Large intestine (tissue), 3 donors: ENCODE data around the gene SH2D7. TPM values are rescaled to one million over a fixed set of nuclear protein-coding genes. Genes with fewer than 3 reads are reported as not detected.

Source experiments
- DNase-seq, 2 donors: peaks; one replicate each; pipeline versions ENCODE4 v3.0.0 to v3.0.0-alpha.2; 2013
- H3K27ac ChIP-seq: one replicate; pipeline ENCODE4 v1.5.1; 2013; ENCODE audit warnings: low read length
- H3K27me3 ChIP-seq: 2 replicates; pipeline ENCODE4 v1.6.1; 2013; ENCODE audit warnings: low read length; ENCODE audit not compliant: control insufficient read depth, insufficient read depth
- H3K36me3 ChIP-seq: 2 replicates; pipeline ENCODE4 v1.6.1; 2013; ENCODE audit warnings: low read length; ENCODE audit not compliant: control insufficient read depth, insufficient read depth
- H3K4me1 ChIP-seq: one replicate; pipeline ENCODE4 v1.6.1; 2013; ENCODE audit warnings: low read length; ENCODE audit not compliant: control insufficient read depth, insufficient read depth
- H3K4me3 ChIP-seq: one replicate; pipeline ENCODE4 v1.5.1; 2013; ENCODE audit warnings: low read length
- H3K9me3 ChIP-seq: one replicate; pipeline ENCODE4 v1.6.1; 2013; ENCODE audit warnings: mild to moderate bottlenecking, low read depth, low read length, moderate library complexity; ENCODE audit not compliant: control insufficient read depth
- WGBS: methylation state at CpG from one replicate; pipeline ENCODE4 v1.1.5; 2013; ENCODE audit warnings: low lambda C conversion rate; ENCODE audit not compliant: insufficient coverage; 5-methylcytosine and 5-hydroxymethylcytosine counted together
- polyA plus RNA-seq: library from polyadenylated mRNA; unstranded; fragments of 120-200 nt; gene quantifications from one replicate; pipeline ENCODE4 v1.2.1, GENCODE V29; 2013

SH2D7 gene
- polyA plus RNA-seq, 1 donor = 2.6 TPM

- H3K4me1 ChIP-seq = peaks cover 64% of the 10 kb centered on the region
- no peak overlapping the region for H3K4me3 ChIP-seq
- no peak overlapping the region for H3K27ac ChIP-seq
- H3K9me3 ChIP-seq = no peaks in the 10 kb centered on the region
- H3K27me3 ChIP-seq = no peaks in the 10 kb centered on the region
- WGBS = no CpG with 5 or more reads among the region's 5 CpGs
- DNase-seq = no peak
- no peaks in the 10 kb centered on the region for H3K36me3 ChIP-seq
These were observed 32.1 kb upstream of the SH2D7 start for GRCh38 chr15:78060232-78060631.

GRCh38 chr15:78061963-78062427 lies 30.4 kb upstream of the SH2D7 start:
- H3K4me3 ChIP-seq = no peak overlapping the region
- H3K9me3 ChIP-seq = no peaks in the 10 kb centered on the region
- H3K36me3 ChIP-seq = no peaks in the 10 kb centered on the region
- H3K27me3 ChIP-seq = no peaks in the 10 kb centered on the region
- DNase-seq = peak in 1 of 2 donors; percentile 51
- peaks cover 63% of the 10 kb centered on the region for H3K4me1 ChIP-seq
- peak overlapping the region; percentile 42 for H3K27ac ChIP-seq
- WGBS = 40% methylated on average over 1 of the region's 6 CpGs

GRCh38 chr15:78063217-78063616 lies 29.1 kb upstream of the SH2D7 start:
- H3K36me3 ChIP-seq = no peaks in the 10 kb centered on the region
- H3K27me3 ChIP-seq = no peaks in the 10 kb centered on the region
- H3K27ac ChIP-seq = no peak overlapping the region
- H3K4me3 ChIP-seq = no peak overlapping the region
- DNase-seq = no peak
- H3K4me1 ChIP-seq = peaks cover 63% of the 10 kb centered on the region
- H3K9me3 ChIP-seq = no peaks in the 10 kb centered on the region

DNA sequence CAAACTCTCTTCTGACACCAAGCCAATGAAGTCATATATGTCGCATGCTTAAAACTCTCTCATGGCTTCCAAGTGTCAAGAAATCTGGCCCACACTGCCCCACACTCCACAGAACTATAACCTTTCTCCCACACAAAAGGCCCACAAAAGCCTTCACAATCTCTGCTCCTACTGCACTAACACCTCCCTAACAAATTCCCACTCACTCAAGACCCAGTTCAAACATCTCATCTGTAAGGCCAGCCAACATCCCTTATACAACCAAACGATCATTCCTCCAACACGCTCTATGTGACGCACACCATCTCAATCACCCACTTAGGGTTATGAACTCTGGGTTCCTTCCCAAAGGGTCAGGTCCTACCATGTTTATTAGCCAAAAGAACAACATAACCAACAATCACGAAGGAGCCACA lies 28.4 kb upstream of the SH2D7 start:
- H3K4me3 ChIP-seq = no peak overlapping the region
- no peaks in the 10 kb centered on the region for H3K27me3 ChIP-seq
- H3K27ac ChIP-seq = peak overlapping the region; percentile 7
- no peak for DNase-seq
- no peaks in the 10 kb centered on the region for H3K9me3 ChIP-seq
- no CpG with 5 or more reads among the region's 5 CpGs for WGBS
- no peaks in the 10 kb centered on the region for H3K36me3 ChIP-seq
- H3K4me1 ChIP-seq = peaks cover 65% of the 10 kb centered on the region

GRCh38 chr15:78064544-78064943 lies 27.8 kb upstream of the SH2D7 start:
- Histone ChIP-seq H3K4me3 (no peak overlapping the region), H3K27ac (peak overlapping the region; percentile 73), H3K4me1 (peaks cover 66% of the 10 kb centered on the region), H3K9me3 (no peaks in the 10 kb centered on the region), H3K36me3 (no peaks in the 10 kb centered on the region), H3K27me3 (no peaks in the 10 kb centered on the region)
- 100% methylated on average over 1 of the region's 2 CpGs for WGBS
- no peak for DNase-seq

- H3K27ac ChIP-seq = peak overlapping the region; percentile 73
- DNase-seq = peak; percentile 81 to 85
- no peaks in the 10 kb centered on the region for H3K9me3 ChIP-seq
- H3K4me1 ChIP-seq = peaks cover 73% of the 10 kb centered on the region
- no peak overlapping the region for H3K4me3 ChIP-seq
- H3K36me3 ChIP-seq = no peaks in the 10 kb centered on the region
- WGBS = no CpG with 5 or more reads among the region's 5 CpGs
- H3K27me3 ChIP-seq = no peaks in the 10 kb centered on the region
These were observed 27.0 kb upstream of the SH2D7 start for GRCh38 chr15:78065284-78065872.

GRCh38 chr15:78065973-78066946 lies 26.1 kb upstream of the SH2D7 start:
- no peaks in the 10 kb centered on the region for H3K27me3 ChIP-seq
- peaks cover 74% of the 10 kb centered on the region for H3K4me1 ChIP-seq
- H3K4me3 ChIP-seq = no peak overlapping the region
- no peaks in the 10 kb centered on the region for H3K36me3 ChIP-seq
- H3K9me3 ChIP-seq = no peaks in the 10 kb centered on the region
- 20% methylated on average over 1 of the region's 7 CpGs for WGBS
- no peak for DNase-seq
- peak overlapping the region; percentile 73 for H3K27ac ChIP-seq

DNA sequence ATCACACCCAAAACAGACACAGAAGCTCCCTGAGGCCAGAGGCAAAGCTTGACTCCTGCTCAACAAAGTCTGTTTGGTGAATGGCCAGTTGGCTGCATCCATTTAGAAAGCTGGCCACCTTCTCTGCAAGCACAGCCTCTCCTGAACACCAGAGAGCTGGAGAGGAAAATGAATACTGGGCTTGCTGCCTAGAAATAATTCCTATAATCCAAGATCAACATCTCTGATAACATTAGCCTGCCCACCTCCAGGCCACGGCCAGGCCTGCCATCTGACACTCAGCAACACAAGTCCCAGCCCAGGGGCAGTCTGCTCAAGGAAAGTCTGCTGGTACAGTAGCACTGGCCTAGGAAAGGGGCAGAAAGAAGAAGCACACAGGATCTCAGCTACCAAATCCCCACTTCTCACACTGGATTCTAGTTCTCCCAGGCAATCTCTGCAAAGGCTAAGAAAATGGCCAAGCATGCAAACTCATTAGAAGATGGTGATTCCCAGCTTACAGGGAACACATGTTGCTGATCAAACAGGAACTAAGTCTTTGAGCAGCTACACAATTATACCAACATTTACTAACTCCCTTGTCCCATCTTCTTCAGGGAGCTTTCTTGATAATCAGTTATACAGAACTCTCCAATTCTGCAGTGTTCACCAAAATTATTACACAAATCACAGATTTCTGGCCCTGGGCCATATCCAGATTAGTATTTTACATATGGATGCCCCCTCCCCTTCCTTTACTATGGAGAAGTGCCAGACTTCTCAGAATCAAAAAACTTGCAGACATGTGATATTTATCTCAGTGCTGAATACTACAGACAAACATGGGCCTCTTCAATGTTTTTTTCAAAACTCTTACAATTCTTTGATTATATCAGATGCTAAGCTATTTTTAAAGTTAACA lies 24.8 kb upstream of the SH2D7 start:
- Histone ChIP-seq H3K4me3 (no peak overlapping the region), H3K36me3 (peaks cover 2% of the 10 kb centered on the region), H3K9me3 (no peaks in the 10 kb centered on the region), H3K27ac (peak overlapping the region; percentile 36), H3K4me1 (peaks cover 79% of the 10 kb centered on the region), H3K27me3 (no peaks in the 10 kb centered on the region)
- WGBS = no CpG with 5 or more reads among the region's 1 CpG
- no peak for DNase-seq

DNA sequence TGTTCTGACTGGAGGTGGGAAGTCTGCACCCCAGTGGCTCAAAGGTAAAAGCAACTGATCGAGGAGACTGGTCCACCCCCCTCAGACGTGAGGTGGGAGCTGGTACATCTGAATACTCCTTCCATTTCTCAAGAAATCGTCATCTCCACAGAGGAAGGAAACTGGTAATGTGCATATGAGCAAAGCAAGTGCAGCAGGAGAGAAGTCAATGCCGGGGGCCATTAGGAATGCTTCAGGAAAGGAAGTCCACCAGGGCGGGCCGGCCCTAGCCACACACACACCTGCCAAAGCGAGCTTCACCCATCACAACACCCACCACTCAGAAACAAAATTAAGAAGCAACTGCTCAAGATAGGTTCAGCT lies 23.3 kb upstream of the SH2D7 start:
- H3K9me3 ChIP-seq = no peaks in the 10 kb centered on the region
- H3K27ac ChIP-seq = peak overlapping the region; percentile 49
- H3K27me3 ChIP-seq = no peaks in the 10 kb centered on the region
- H3K4me1 ChIP-seq = peaks cover 83% of the 10 kb centered on the region
- DNase-seq = no peak
- no peak overlapping the region for H3K4me3 ChIP-seq
- no CpG with 5 or more reads among the region's 7 CpGs for WGBS
- H3K36me3 ChIP-seq = peaks cover 2% of the 10 kb centered on the region

GRCh38 chr15:78069462-78070029 lies 22.8 kb upstream of the SH2D7 start:
- no CpG with 5 or more reads among the region's 5 CpGs for WGBS
- peak in 1 of 2 donors; percentile 36 for DNase-seq
- no peak overlapping the region for H3K4me3 ChIP-seq
- peak overlapping the region; percentile 5 for H3K27ac ChIP-seq
- H3K36me3 ChIP-seq = peaks cover 2% of the 10 kb centered on the region
- peaks cover 81% of the 10 kb centered on the region for H3K4me1 ChIP-seq
- no peaks in the 10 kb centered on the region for H3K27me3 ChIP-seq
- H3K9me3 ChIP-seq = no peaks in the 10 kb centered on the region
